Epithelial cell of alveolus of lung (primary cell): ENCODE results near the gene MIR17HG. TPM values are rescaled to one million over a fixed set of nuclear protein-coding genes. Genes with fewer than 3 reads are reported as not detected.

ENCODE experiments used
- total RNA-seq: library from RNA; depleted of rRNA; stranded (reverse); fragments of >200 nt; gene quantifications from 2 replicates; pipeline ENCODE4 v1.2.1, GENCODE V29; 2015

The MIR17HG gene
- 1.0 and 1.9 TPM in 2 replicates for total RNA-seq

GRCh38 chr13:91347202-91347995 lies at the start of gene MIR17HG:
TSS of gene MIR17HG (plus strand) at chr13:91347687.

GRCh38 chr13:91398413-91399188 lies 51.1 kb downstream of the MIR17HG start, which contains the start of gene GPC5:
TSS of gene GPC5 (plus strand) at chr13:91398621.

Other genes starting within 250 kb of the MIR17HG start
- gene GPC5, start 50.9 kb downstream of the MIR17HG start, total RNA-seq, result 0.65 and 2.1 TPM in 2 replicates